NB4 (cell line): ENCODE measurements around the gene GULP1.

ENCODE experiments used
- CTCF ChIP-seq: IDR thresholded peaks from one replicate; pipeline ENCODE4 v1.5.1; 2012; ENCODE audit warnings: low read depth, low read length
- POLR2A ChIP-seq: IDR thresholded peaks from 2 replicates; pipeline ENCODE4 v1.6.1; 2011; ENCODE audit warnings: mild to moderate bottlenecking; ENCODE audit not compliant: insufficient read length; ENCODE audit errors: extremely low read depth

DNA sequence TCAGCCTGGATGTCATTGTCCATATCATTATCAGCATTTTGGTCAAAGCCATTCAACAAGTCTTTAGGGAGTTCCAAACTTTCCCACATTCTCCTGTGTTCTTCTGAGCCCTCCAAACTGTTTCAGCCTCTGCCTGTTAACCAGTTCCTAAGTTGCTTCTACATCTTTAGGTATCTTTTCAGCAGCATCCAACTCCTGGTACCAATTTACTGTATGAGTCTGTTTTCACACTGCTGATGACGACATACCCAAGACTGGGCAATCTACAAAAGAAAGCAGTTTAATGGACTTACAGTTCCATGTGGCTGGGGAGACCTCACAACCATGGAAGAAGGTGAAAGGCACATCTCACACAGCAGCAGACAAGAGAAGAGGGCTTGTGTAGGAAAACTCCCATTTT is 94.2 kb downstream of the GULP1 start:
- TF ChIP-seq CTCF: no peak
- TF ChIP-seq POLR2A: no peak
